Measurements from ENCODE around the gene MROH7. TPM values are rescaled to one million over a fixed set of nuclear protein-coding genes. Genes with fewer than 3 reads are reported as not detected.

The MROH7 gene
- total RNA-seq, 1 donor from 2014 or later = 0.21 TPM

GRCh38 chr1:54671985-54672608 is 30.5 kb downstream of the MROH7 start:
- no peaks in the 10 kb centered on the region for H3K9me3 Mint-ChIP-seq

GRCh38 chr1:54678776-54679643 is 37.4 kb downstream of the MROH7 start:
- Histone ChIP-seq H3K27me3 (no peaks in the 10 kb centered on the region), H3K27ac (no peak overlapping the region), H3K9ac (no peak overlapping the region), H3K4me3 (no peak overlapping the region), H3K4me2 (no peak overlapping the region), H4K20me1 (ENCODE audit: low read depth) (no peaks in the 10 kb centered on the region), H3K4me1 (peaks cover 4% of the 10 kb centered on the region), H3K79me2 (ENCODE audit: low read depth) (no peaks in the 10 kb centered on the region), H3K9me3 (ENCODE audit: low read depth) (no peaks in the 10 kb centered on the region), H3F3A (ENCODE audit: low read depth) (no peaks in the 10 kb centered on the region), H3K36me3 (no peaks in the 10 kb centered on the region), H2AFZ (replicated peaks) (no peak overlapping the region)
- TF ChIP-seq EZH2 (IDR thresholded peaks at IDR 0.05) = no peak
- no peak for TF ChIP-seq EZH2phosphoT487 (IDR thresholded peaks at IDR 0.05)
- TF ChIP-seq CTCF (IDR thresholded peaks at IDR 0.05) = no peak
- Mint-ChIP-seq H3K36me3 (no peaks in the 10 kb centered on the region), H3K9me3 (no peaks in the 10 kb centered on the region), H3K27ac (peak overlapping the region; percentile 46), H3K4me3 (no peak overlapping the region), H3K27me3 (ENCODE audit: insufficient read depth, low read depth) (peaks cover 6% of the 10 kb centered on the region), H3K4me1 (peaks cover 18% of the 10 kb centered on the region)
- DNase-seq (ENCODE audit: low spot score) = no peak

More at GRCh38 chr1:54671985-54672608, 30.5 kb downstream of the MROH7 start:
- Mint-ChIP-seq H3K36me3 (no peaks in the 10 kb centered on the region), H3K4me1 (peaks cover 5% of the 10 kb centered on the region), H3K4me3 (no peak overlapping the region), H3K27ac (peak overlapping the region; percentile 72), H3K27me3 (ENCODE audit: insufficient read depth, low read depth) (peaks cover 2% of the 10 kb centered on the region)
- TF ChIP-seq CTCF (IDR thresholded peaks at IDR 0.05) = peak; percentile 83
- TF ChIP-seq EZH2 (IDR thresholded peaks at IDR 0.05) = no peak
- Histone ChIP-seq H3K9ac (no peak overlapping the region), H3K4me2 (no peak overlapping the region), H4K20me1 (ENCODE audit: low read depth) (no peaks in the 10 kb centered on the region), H3K36me3 (no peaks in the 10 kb centered on the region), H3K27me3 (no peaks in the 10 kb centered on the region), H3F3A (ENCODE audit: low read depth) (no peaks in the 10 kb centered on the region), H3K9me3 (ENCODE audit: low read depth) (no peaks in the 10 kb centered on the region), H2AFZ (replicated peaks) (peak overlapping the region; percentile 42), H3K4me1 (no peaks in the 10 kb centered on the region), H3K4me3 (no peak overlapping the region), H3K27ac (no peak overlapping the region), H3K79me2 (ENCODE audit: low read depth) (no peaks in the 10 kb centered on the region)
- DNase-seq (ENCODE audit: low spot score) = peak; percentile 77

GRCh38 chr1:54679706-54680105 is 38.1 kb downstream of the MROH7 start:
- Mint-ChIP-seq H3K36me3 (no peaks in the 10 kb centered on the region), H3K27ac (no peak overlapping the region), H3K4me1 (peaks cover 18% of the 10 kb centered on the region), H3K4me3 (no peak overlapping the region), H3K27me3 (ENCODE audit: insufficient read depth, low read depth) (peaks cover 6% of the 10 kb centered on the region), H3K9me3 (no peaks in the 10 kb centered on the region)
- no peaks in the 10 kb centered on the region for H3F3A ChIP-seq (ENCODE audit: low read depth)
- H4K20me1 ChIP-seq (ENCODE audit: low read depth) = no peaks in the 10 kb centered on the region
- H3K9me3 ChIP-seq (ENCODE audit: low read depth) = no peaks in the 10 kb centered on the region
- no peaks in the 10 kb centered on the region for H3K27me3 ChIP-seq
- H3K4me3 ChIP-seq = no peak overlapping the region
- DNase-seq (ENCODE audit: low spot score) = no peak
- no peak overlapping the region for H3K9ac ChIP-seq
- H3K4me2 ChIP-seq = no peak overlapping the region
- H3K36me3 ChIP-seq = no peaks in the 10 kb centered on the region
- peaks cover 4% of the 10 kb centered on the region for H3K4me1 ChIP-seq
- H3K79me2 ChIP-seq (ENCODE audit: low read depth) = no peaks in the 10 kb centered on the region
- H3K27ac ChIP-seq = no peak overlapping the region
- TF ChIP-seq EZH2phosphoT487 (IDR thresholded peaks at IDR 0.05) = no peak
- H2AFZ ChIP-seq (replicated peaks) = no peak overlapping the region

GRCh38 chr1:54680387-54680786 is 38.8 kb downstream of the MROH7 start:
- peaks cover 4% of the 10 kb centered on the region for H3K4me1 ChIP-seq
- no peak overlapping the region for H2AFZ ChIP-seq (replicated peaks)
- no peak overlapping the region for H3K4me3 Mint-ChIP-seq
- no peaks in the 10 kb centered on the region for H3K27me3 ChIP-seq
- no peak overlapping the region for H3K4me3 ChIP-seq
- H3K4me1 Mint-ChIP-seq = peaks cover 18% of the 10 kb centered on the region
- H3F3A ChIP-seq (ENCODE audit: low read depth) = no peaks in the 10 kb centered on the region
- H3K4me2 ChIP-seq = no peak overlapping the region
- no peaks in the 10 kb centered on the region for H3K36me3 ChIP-seq
- no peaks in the 10 kb centered on the region for H3K9me3 ChIP-seq (ENCODE audit: low read depth)
- peak overlapping the region; percentile 60 for H3K27ac Mint-ChIP-seq
- H3K27me3 Mint-ChIP-seq (ENCODE audit: insufficient read depth, low read depth) = peaks cover 6% of the 10 kb centered on the region
- no peak for DNase-seq (ENCODE audit: low spot score)
- no peaks in the 10 kb centered on the region for H3K9me3 Mint-ChIP-seq
- TF ChIP-seq EZH2phosphoT487 (IDR thresholded peaks at IDR 0.05) (no peak), CTCF (IDR thresholded peaks at IDR 0.05) (no peak), EZH2 (IDR thresholded peaks at IDR 0.05) (no peak)
- H3K27ac ChIP-seq = no peak overlapping the region
- H3K9ac ChIP-seq = no peak overlapping the region
- H3K79me2 ChIP-seq (ENCODE audit: low read depth) = no peaks in the 10 kb centered on the region
- no peaks in the 10 kb centered on the region for H3K36me3 Mint-ChIP-seq
- H4K20me1 ChIP-seq (ENCODE audit: low read depth) = no peaks in the 10 kb centered on the region

Measured in neural progenitor cell (in vitro differentiated cells).